PC-9 (cell line): Measurements from ENCODE around the gene VDAC1.

ENCODE experiments used
- EZH2 ChIP-seq: fragments of 200-600 bp; sonication (generic); IDR thresholded peaks from 2 replicates; pipeline ENCODE4 v1.8.0; 2017; ENCODE audit warnings: antibody characterized with exemption, low read depth
- TF ChIP-seq, protein P1 (sequence below): fragments of 200-600 bp; sonication (generic); conservative IDR thresholded peaks from 2 replicates; pipeline ENCODE4 v1.6.1; 2017; ENCODE audit warnings: mixed run types, antibody characterized with exemption, mild to moderate bottlenecking, moderate library complexity

DNA sequence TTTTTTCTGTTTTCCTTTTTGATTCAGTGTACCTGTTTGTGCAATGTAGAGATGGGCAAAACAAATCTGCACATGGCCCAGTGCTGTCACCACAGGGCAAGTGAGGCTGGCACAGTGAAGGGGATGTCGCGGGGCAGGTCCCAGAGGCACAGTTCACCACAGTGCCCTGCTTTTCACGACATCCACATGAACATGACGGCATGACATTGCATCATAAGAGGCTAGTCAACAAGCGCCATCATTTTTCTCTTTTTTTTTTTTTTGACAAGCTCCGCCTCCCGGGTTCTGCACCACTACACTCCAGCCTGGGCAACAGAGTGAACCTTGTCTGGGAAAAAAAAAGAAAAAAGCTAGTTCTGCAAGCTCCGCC, 42.9 kb upstream of the VDAC1 start:
- TF ChIP-seq, protein P1, sequence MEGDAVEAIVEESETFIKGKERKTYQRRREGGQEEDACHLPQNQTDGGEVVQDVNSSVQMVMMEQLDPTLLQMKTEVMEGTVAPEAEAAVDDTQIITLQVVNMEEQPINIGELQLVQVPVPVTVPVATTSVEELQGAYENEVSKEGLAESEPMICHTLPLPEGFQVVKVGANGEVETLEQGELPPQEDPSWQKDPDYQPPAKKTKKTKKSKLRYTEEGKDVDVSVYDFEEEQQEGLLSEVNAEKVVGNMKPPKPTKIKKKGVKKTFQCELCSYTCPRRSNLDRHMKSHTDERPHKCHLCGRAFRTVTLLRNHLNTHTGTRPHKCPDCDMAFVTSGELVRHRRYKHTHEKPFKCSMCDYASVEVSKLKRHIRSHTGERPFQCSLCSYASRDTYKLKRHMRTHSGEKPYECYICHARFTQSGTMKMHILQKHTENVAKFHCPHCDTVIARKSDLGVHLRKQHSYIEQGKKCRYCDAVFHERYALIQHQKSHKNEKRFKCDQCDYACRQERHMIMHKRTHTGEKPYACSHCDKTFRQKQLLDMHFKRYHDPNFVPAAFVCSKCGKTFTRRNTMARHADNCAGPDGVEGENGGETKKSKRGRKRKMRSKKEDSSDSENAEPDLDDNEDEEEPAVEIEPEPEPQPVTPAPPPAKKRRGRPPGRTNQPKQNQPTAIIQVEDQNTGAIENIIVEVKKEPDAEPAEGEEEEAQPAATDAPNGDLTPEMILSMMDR = no peak
- TF ChIP-seq EZH2 = no peak
